ENCODE data around the gene FAM81B. TPM values are rescaled to one million over a fixed set of nuclear protein-coding genes. Genes with fewer than 3 reads are reported as not detected.

Gene FAM81B
- polyA plus RNA-seq, 1 donor from 2014 or later = not detected

- H3K79me2 ChIP-seq (replicated peaks; ENCODE audit: insufficient read depth, low read length) = no peaks in the 10 kb centered on the region
- TF ChIP-seq EZH2 (IDR thresholded peaks at IDR 0.05; ENCODE audit: borderline replicate concordance, insufficient read depth, low read length, poor library complexity, severe bottlenecking) = no peak
- TF ChIP-seq POLR2AphosphoS5 (IDR thresholded peaks at IDR 0.05) = no peak
- no peak for TF ChIP-seq CTCF (IDR thresholded peaks at IDR 0.05; ENCODE audit: poor library complexity, severe bottlenecking)
- no peak for TF ChIP-seq RAD21 (conservative IDR thresholded peaks at IDR 0.05)
- no peak for TF ChIP-seq TAF1 (IDR thresholded peaks at IDR 0.05; ENCODE audit: low read depth)
- no peak for TF ChIP-seq MXI1 (conservative IDR thresholded peaks at IDR 0.05; ENCODE audit: poor library complexity, severe bottlenecking)
- no peak for TF ChIP-seq EP300 (conservative IDR thresholded peaks at IDR 0.05; ENCODE audit: poor library complexity, severe bottlenecking)
- TF ChIP-seq REST (IDR thresholded peaks at IDR 0.05; ENCODE audit: borderline replicate concordance) = no peak
- TF ChIP-seq SMC3 (conservative IDR thresholded peaks at IDR 0.05; ENCODE audit: poor library complexity) = no peak
Measured at GRCh38 chr5:95379133-95379532, 12.0 kb upstream of the FAM81B start.

GRCh38 chr5:95380103-95380628 lies 11.0 kb upstream of the FAM81B start:
- Histone ChIP-seq H3K9ac (ENCODE audit: low read length) (no peak overlapping the region), H3K36me3 (ENCODE audit: insufficient read depth, low read length) (no peaks in the 10 kb centered on the region), H3K79me2 (replicated peaks; ENCODE audit: insufficient read depth, low read length) (no peaks in the 10 kb centered on the region), H2AFZ (ENCODE audit: low read depth, low read length) (no peak overlapping the region), H3K9me2 (ENCODE audit: insufficient read depth, low read length) (no peaks in the 10 kb centered on the region), H3K27me3 (ENCODE audit: insufficient read depth, low read depth, low read length) (no peaks in the 10 kb centered on the region), H3K27ac (ENCODE audit: low read length) (no peak overlapping the region), H3K9me3 (ENCODE audit: low read length) (no peaks in the 10 kb centered on the region), H4K20me1 (ENCODE audit: insufficient read depth) (no peaks in the 10 kb centered on the region), H3K4me2 (ENCODE audit: low read length) (no peak overlapping the region), H3F3A (ENCODE audit: insufficient read depth, low read length, poor library complexity, severe bottlenecking) (no peaks in the 10 kb centered on the region), H3K4me3 (ENCODE audit: low read length) (no peak overlapping the region)
- no peak for TF ChIP-seq SMC3 (conservative IDR thresholded peaks at IDR 0.05; ENCODE audit: poor library complexity)
- TF ChIP-seq EZH2 (IDR thresholded peaks at IDR 0.05; ENCODE audit: borderline replicate concordance, insufficient read depth, low read length, poor library complexity, severe bottlenecking) = no peak
- no peak for TF ChIP-seq REST (IDR thresholded peaks at IDR 0.05; ENCODE audit: borderline replicate concordance)
- TF ChIP-seq RAD21 (conservative IDR thresholded peaks at IDR 0.05) = no peak
- no peak for TF ChIP-seq TAF1 (IDR thresholded peaks at IDR 0.05; ENCODE audit: low read depth)
- TF ChIP-seq POLR2AphosphoS5 (IDR thresholded peaks at IDR 0.05) = no peak
- TF ChIP-seq MXI1 (conservative IDR thresholded peaks at IDR 0.05; ENCODE audit: poor library complexity, severe bottlenecking) = no peak
- TF ChIP-seq CTCF (IDR thresholded peaks at IDR 0.05; ENCODE audit: poor library complexity, severe bottlenecking) = no peak
- TF ChIP-seq EP300 (conservative IDR thresholded peaks at IDR 0.05; ENCODE audit: poor library complexity, severe bottlenecking) = no peak

More at GRCh38 chr5:95379133-95379532, 12.0 kb upstream of the FAM81B start:
- no peaks in the 10 kb centered on the region for H3K9me2 ChIP-seq (ENCODE audit: insufficient read depth, low read length)
- no peaks in the 10 kb centered on the region for H4K20me1 ChIP-seq (ENCODE audit: insufficient read depth)
- no peaks in the 10 kb centered on the region for H3K36me3 ChIP-seq (ENCODE audit: insufficient read depth, low read length)
- H3K9me3 ChIP-seq (ENCODE audit: low read length) = no peaks in the 10 kb centered on the region
- H3K4me2 ChIP-seq (ENCODE audit: low read length) = no peak overlapping the region
- no peak overlapping the region for H3K4me3 ChIP-seq (ENCODE audit: low read length)
- no peak overlapping the region for H3K9ac ChIP-seq (ENCODE audit: low read length)
- H3F3A ChIP-seq (ENCODE audit: insufficient read depth, low read length, poor library complexity, severe bottlenecking) = no peaks in the 10 kb centered on the region
- no peak overlapping the region for H2AFZ ChIP-seq (ENCODE audit: low read depth, low read length)
- no peak overlapping the region for H3K27ac ChIP-seq (ENCODE audit: low read length)
- no peaks in the 10 kb centered on the region for H3K27me3 ChIP-seq (ENCODE audit: insufficient read depth, low read depth, low read length)
